Sciatic nerve (tissue), 2 donors: ENCODE measurements around the gene CPAMD8. TPM values are rescaled to one million over a fixed set of nuclear protein-coding genes. Genes with fewer than 3 reads are reported as not detected.
A peak's percentile ranks its signal among the peaks of the same experiment; 100 is the strongest.

Source experiments
- ATAC-seq: fragments of 200-7000 bp; cut with Tn5 transposase; one replicate; pipeline ENCODE4 v1.9.1; 2020; ENCODE audit warnings: mild to moderate bottlenecking, moderate library complexity
- DNase-seq: peaks from one replicate; pipeline ENCODE4 v3.0.0-alpha.2; 2020; ENCODE audit warnings: low spot score
- intact Hi-C: fragments of 100-400 bp; cut with DNase I; formaldehyde crosslinking; loops from one replicate; pipeline ENCODE4 v1.14.2; 2022
- total RNA-seq: library from RNA; stranded (reverse); fragmentation: NEBNext Ultra II Directional; extraction: Animal tissue kit (Norgen Biotek cat#: 25700); gene quantifications from one replicate; pipeline ENCODE4 v1.2.1, GENCODE V29; 2021
- donor health status: DM: no; HTN: no; CAD: no.
- donor health status: DM: no; HTN: no; CAD: no.

Gene CPAMD8
- total RNA-seq, 1 donor from 2014 or later: 9.6 TPM

GRCh38 chr19:16869331-16869972 lies 157.2 kb downstream of the CPAMD8 start:
- no peak for DNase-seq
- no peak for ATAC-seq
- intact Hi-C loops: no loop called here

- ATAC-seq (no peak), DNase-seq (no peak)
- intact Hi-C loops: no loop called here
These were observed 158.0 kb downstream of the CPAMD8 start for GRCh38 chr19:16868423-16869130.

- no peak for DNase-seq
- intact Hi-C loops: no loop called here
- ATAC-seq: no peak
These were observed 159.4 kb downstream of the CPAMD8 start for GRCh38 chr19:16867211-16867610.

GRCh38 chr19:16862826-16863415 lies 163.7 kb downstream of the CPAMD8 start:
- ATAC-seq: no peak

GRCh38 chr19:16861834-16862233 lies 164.8 kb downstream of the CPAMD8 start:
- no peak for DNase-seq
- intact Hi-C loops: no loop called here
- no peak for ATAC-seq

More at GRCh38 chr19:16862826-16863415, 163.7 kb downstream of the CPAMD8 start:
- no peak for DNase-seq
- intact Hi-C loops: no loop called here

- intact Hi-C loops: no loop called here
- no peak for DNase-seq
- no peak for ATAC-seq
These were observed 165.6 kb downstream of the CPAMD8 start for GRCh38 chr19:16861011-16861410.

- intact Hi-C loops: no loop called here
- ATAC-seq (no peak), DNase-seq (no peak)
These were observed 166.5 kb downstream of the CPAMD8 start for GRCh38 chr19:16860118-16860517.

- DNase-seq: no peak
- no peak for ATAC-seq
- intact Hi-C loops: no loop called here
These were observed 167.0 kb downstream of the CPAMD8 start for GRCh38 chr19:16859626-16860025.

GRCh38 chr19:16856091-16856490 lies 170.5 kb downstream of the CPAMD8 start:
- ATAC-seq: no peak
- intact Hi-C loops: no loop called here
- DNase-seq: no peak

GRCh38 chr19:16853066-16853465 lies 173.5 kb downstream of the CPAMD8 start:
- DNase-seq (no peak), ATAC-seq (no peak)
- intact Hi-C loops: no loop called here

GRCh38 chr19:16851031-16851712 lies 175.4 kb downstream of the CPAMD8 start:
- DNase-seq (no peak), ATAC-seq (no peak)
- intact Hi-C loops: no loop called here

- ATAC-seq (no peak), DNase-seq (no peak)
- intact Hi-C loops: no loop called here
These were observed 176.5 kb downstream of the CPAMD8 start for GRCh38 chr19:16850133-16850532.

GRCh38 chr19:16849168-16849567 lies 177.4 kb downstream of the CPAMD8 start:
- intact Hi-C loops: no loop called here
- ATAC-seq (no peak), DNase-seq (no peak)

GRCh38 chr19:16847430-16847829 lies 179.2 kb downstream of the CPAMD8 start:
- DNase-seq: no peak
- intact Hi-C loops: no loop called here
- ATAC-seq: peak; percentile 72

- ATAC-seq (peak; percentile 15), DNase-seq (no peak)
- intact Hi-C loops: no loop called here
These were observed 179.7 kb downstream of the CPAMD8 start for GRCh38 chr19:16846901-16847300.

Other genes starting within 250 kb of the CPAMD8 start
- gene SIN3B, start 197.4 kb downstream of the CPAMD8 start, total RNA-seq: 84.8 TPM
- gene F2RL3, start 137.8 kb downstream of the CPAMD8 start, total RNA-seq: 2.5 TPM
- 5.9 TPM for gene HAUS8, start 48.6 kb upstream of the CPAMD8 start, total RNA-seq
- 90.7 TPM for gene MYO9B, start 49.0 kb upstream of the CPAMD8 start, total RNA-seq
- gene USE1, start 188.5 kb upstream of the CPAMD8 start, total RNA-seq: 27.4 TPM
- gene OCEL1, start 199.4 kb upstream of the CPAMD8 start, total RNA-seq: 23.4 TPM
- gene NR2F6, start 219.1 kb upstream of the CPAMD8 start, total RNA-seq: 23.9 TPM
- gene USHBP1, start 237.9 kb upstream of the CPAMD8 start, total RNA-seq: 9.6 TPM
- 66.6 TPM for gene BABAM1, start 240.6 kb upstream of the CPAMD8 start, total RNA-seq